B cell (primary cell): ENCODE data around the gene DPP10.

ENCODE experiments used
- EZH2 ChIP-seq: IDR thresholded peaks from 2 replicates; pipeline ENCODE4 v1.6.1; 2012; ENCODE audit warnings: borderline replicate concordance, low read depth, mild to moderate bottlenecking, moderate library complexity, low read length; ENCODE audit not compliant: insufficient read depth, poor library complexity, severe bottlenecking
- TF ChIP-seq, protein P1 (sequence below): fragments of 200-600 bp; IDR thresholded peaks from one replicate; pipeline ENCODE4 v1.8.0; 2022; ENCODE audit warnings: antibody characterized with exemption, mild to moderate bottlenecking

DNA sequence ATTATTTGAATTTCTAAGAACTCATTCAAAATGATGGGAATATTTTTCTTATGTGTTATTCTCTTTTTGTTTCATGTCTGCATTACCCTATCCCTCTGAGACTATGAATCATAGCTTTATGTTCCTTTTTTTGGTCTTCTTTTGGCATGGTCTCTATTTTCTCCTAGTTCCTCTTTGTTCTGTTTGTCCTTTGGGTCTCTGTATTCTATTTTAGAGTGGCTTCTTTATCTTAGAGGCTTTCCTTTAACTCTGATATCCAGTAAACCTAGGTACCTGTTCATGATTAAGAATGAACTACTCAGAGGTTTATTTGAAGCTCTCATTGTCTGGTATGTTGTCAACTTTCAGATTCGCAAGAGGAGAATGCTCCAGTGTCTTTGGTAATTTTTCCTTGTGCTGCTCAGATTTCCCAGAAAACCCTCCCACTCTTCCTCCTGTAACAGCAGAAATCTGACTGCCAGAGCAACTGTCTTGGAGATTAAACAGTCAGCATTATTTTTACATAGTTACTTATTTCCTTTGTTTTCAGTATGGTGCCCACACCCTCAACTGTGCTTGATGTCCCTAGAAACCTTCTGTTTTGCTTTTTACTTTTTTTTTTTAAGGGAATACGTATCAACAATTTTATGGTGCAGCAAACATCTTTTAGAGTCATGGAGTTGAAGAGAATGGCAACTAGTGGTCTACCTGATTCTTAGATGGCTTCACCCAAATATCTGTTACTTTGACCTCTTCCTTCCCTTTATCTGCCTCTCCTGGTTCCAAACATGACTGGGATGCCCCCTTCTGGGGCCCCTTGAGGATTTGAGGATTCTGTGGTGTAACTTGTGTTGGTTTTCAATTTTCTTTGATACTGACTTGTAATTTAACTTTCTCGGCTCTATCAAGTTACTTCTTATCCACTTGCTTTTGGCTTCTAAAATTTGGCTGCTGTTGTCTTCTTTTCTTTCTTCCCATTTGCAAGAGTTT, 92.0 kb downstream of the DPP10 start:
- TF ChIP-seq, protein P1, sequence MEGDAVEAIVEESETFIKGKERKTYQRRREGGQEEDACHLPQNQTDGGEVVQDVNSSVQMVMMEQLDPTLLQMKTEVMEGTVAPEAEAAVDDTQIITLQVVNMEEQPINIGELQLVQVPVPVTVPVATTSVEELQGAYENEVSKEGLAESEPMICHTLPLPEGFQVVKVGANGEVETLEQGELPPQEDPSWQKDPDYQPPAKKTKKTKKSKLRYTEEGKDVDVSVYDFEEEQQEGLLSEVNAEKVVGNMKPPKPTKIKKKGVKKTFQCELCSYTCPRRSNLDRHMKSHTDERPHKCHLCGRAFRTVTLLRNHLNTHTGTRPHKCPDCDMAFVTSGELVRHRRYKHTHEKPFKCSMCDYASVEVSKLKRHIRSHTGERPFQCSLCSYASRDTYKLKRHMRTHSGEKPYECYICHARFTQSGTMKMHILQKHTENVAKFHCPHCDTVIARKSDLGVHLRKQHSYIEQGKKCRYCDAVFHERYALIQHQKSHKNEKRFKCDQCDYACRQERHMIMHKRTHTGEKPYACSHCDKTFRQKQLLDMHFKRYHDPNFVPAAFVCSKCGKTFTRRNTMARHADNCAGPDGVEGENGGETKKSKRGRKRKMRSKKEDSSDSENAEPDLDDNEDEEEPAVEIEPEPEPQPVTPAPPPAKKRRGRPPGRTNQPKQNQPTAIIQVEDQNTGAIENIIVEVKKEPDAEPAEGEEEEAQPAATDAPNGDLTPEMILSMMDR = no peak
- TF ChIP-seq EZH2 = no peak
